Aorta (tissue), 5 donors: ENCODE measurements around the gene CHAF1B. TPM values are rescaled to one million over a fixed set of nuclear protein-coding genes. Genes with fewer than 3 reads are reported as not detected.

Source experiments
- ATAC-seq: fragments of 200-7000 bp; cut with Tn5 transposase; one replicate; pipeline ENCODE4 v1.9.1; 2022; ENCODE audit warnings: moderate library complexity; ENCODE audit not compliant: low FRiP score
- DNase-seq, 2 donors: peaks; one replicate each; pipeline ENCODE4 v3.0.0-alpha.2; 2020
- H3K27ac ChIP-seq, 2 donors: one replicate each; pipeline ENCODE4 v1.5.1; 2013; ENCODE audit warnings: low read length in 2 of 2, mild to moderate bottlenecking in 2 of 2, moderate library complexity in 2 of 2, control low read depth in 1 of 2, inconsistent platforms in 1 of 2, low read depth in 1 of 2
- H3K27me3 ChIP-seq, 2 donors: one replicate each; pipeline ENCODE4 v1.6.1; 2013; ENCODE audit warnings: control low read depth in 1 of 2, low read length in 1 of 2, mild to moderate bottlenecking in 1 of 2, moderate library complexity in 1 of 2; ENCODE audit not compliant: insufficient read depth in 2 of 2, control insufficient read depth in 1 of 2
- H3K36me3 ChIP-seq, 2 donors: one replicate each; pipeline ENCODE4 v1.6.1; 2013; ENCODE audit warnings: control low read depth in 1 of 2, low read length in 1 of 2, mild to moderate bottlenecking in 1 of 2; ENCODE audit not compliant: insufficient read depth in 2 of 2, control insufficient read depth in 1 of 2
- H3K4me1 ChIP-seq, 2 donors: one replicate each; pipeline ENCODE4 v1.6.1; 2013; ENCODE audit warnings: low read length in 2 of 2, control low read depth in 1 of 2, mild to moderate bottlenecking in 1 of 2, moderate library complexity in 1 of 2; ENCODE audit not compliant: insufficient read depth in 2 of 2, control insufficient read depth in 1 of 2
- H3K4me3 ChIP-seq, 2 donors: one replicate each; pipeline ENCODE4 v1.5.1; 2013; ENCODE audit warnings: low read length in 2 of 2, control low read depth in 1 of 2, mild to moderate bottlenecking in 1 of 2
- H3K9me3 ChIP-seq: one replicate; pipeline ENCODE4 v1.6.1; 2013; ENCODE audit warnings: mild to moderate bottlenecking, low read length; ENCODE audit not compliant: control insufficient read depth
- WGBS, 2 donors: extraction: QIAGEN DNeasy Blood & Tissue Kit; methylation state at CpG; one replicate each; pipeline ENCODE4 v1.1.7; 2013; 5-methylcytosine and 5-hydroxymethylcytosine counted together
- intact Hi-C, 2 donors: fragments of 100-400 bp; cut with DNase I; formaldehyde crosslinking; loops; one replicate each; pipeline versions ENCODE4 v1.14.2 to v1.15.0; 2022
- polyA plus RNA-seq, 2 donors: library from polyadenylated mRNA; stranded (reverse); fragments of 200-250 nt; gene quantifications; one replicate each; pipeline ENCODE4 v1.2.3, GENCODE V29; 2013
- total RNA-seq, 2 donors: library from RNA; stranded (reverse); fragmentation: NEBNext Ultra II Directional; extraction: Animal tissue kit (Norgen Biotek cat#: 25700); gene quantifications; one replicate each; pipeline ENCODE4 v1.2.1, GENCODE V29; 2021
- donor health status: healthy with polysubstance abuse.
- donor health status: Bipolar disorder and iron deficiency.
- donor health status: DM: no; HTN: no; CAD: no.
- donor health status: DM: no; HTN: no; CAD: no.
- donor health status: DM: yes; HTN: yes; CAD: no.

The CHAF1B gene
- total and polyA plus RNA-seq, 4 donors: 0.25 to 2.5 (median 1.6) TPM

- DNase-seq (peak in 1 of 2 donors; percentile 39), ATAC-seq (no peak)
- H3K27me3 ChIP-seq: no peaks in the 10 kb centered on the region
- intact Hi-C loops: no loop called here
- no peaks in the 10 kb centered on the region for H3K4me1 ChIP-seq
- no peaks in the 10 kb centered on the region for H3K9me3 ChIP-seq
- H3K36me3 ChIP-seq: no peaks in the 10 kb centered on the region
- 90 to 93% methylated on average over 6 of the region's 6 CpGs for WGBS, 2 donors
- no peak overlapping the region for H3K4me3 ChIP-seq
- no peak overlapping the region for H3K27ac ChIP-seq
Measured at GRCh38 chr21:36415375-36415774, 30.2 kb downstream of the CHAF1B start.

- Histone ChIP-seq H3K27ac (no peak overlapping the region), H3K9me3 (no peaks in the 10 kb centered on the region), H3K4me3 (no peak overlapping the region), H3K27me3 (no peaks in the 10 kb centered on the region), H3K4me1 (no peaks in the 10 kb centered on the region), H3K36me3 (no peaks in the 10 kb centered on the region)
- DNase-seq (peak in 1 of 2 donors; percentile 52), ATAC-seq (no peak)
- intact Hi-C loops: no loop called here
- WGBS, 2 donors: 87% methylated on average over 14 of the region's 14 CpGs
Measured at GRCh38 chr21:36419241-36419640, 34.0 kb downstream of the CHAF1B start.

- Histone ChIP-seq H3K36me3 (no peaks in the 10 kb centered on the region), H3K27ac (no peak overlapping the region), H3K27me3 (no peaks in the 10 kb centered on the region), H3K4me3 (no peak overlapping the region), H3K4me1 (no peaks in the 10 kb centered on the region), H3K9me3 (no peaks in the 10 kb centered on the region)
- DNase-seq: peak; percentile 91
- ATAC-seq: peak; percentile 83
- intact Hi-C loops: loop anchor here (2.0 to 5.0 kb wide), 3 partner anchors 82 to 507 kb away; no protein-coding TSS in a partner anchor
- WGBS, 2 donors: 1 to 3% methylated on average over 8 of the region's 8 CpGs
Measured at GRCh38 chr21:36419996-36420395, 34.8 kb downstream of the CHAF1B start.

- H3K27ac ChIP-seq: no peak overlapping the region
- H3K36me3 ChIP-seq: no peaks in the 10 kb centered on the region
- no peak overlapping the region for H3K4me3 ChIP-seq
- intact Hi-C loops: loop anchor here (2.0 to 5.0 kb wide), 3 partner anchors 82 to 507 kb away; no protein-coding TSS in a partner anchor
- H3K4me1 ChIP-seq: no peaks in the 10 kb centered on the region
- no peaks in the 10 kb centered on the region for H3K27me3 ChIP-seq
- WGBS, 2 donors: 89 to 93% methylated on average over 18 of the region's 18 CpGs
- H3K9me3 ChIP-seq: no peaks in the 10 kb centered on the region
- ATAC-seq: no peak
- peak in 1 of 2 donors; percentile 45 for DNase-seq
Measured at GRCh38 chr21:36420571-36421339, 35.6 kb downstream of the CHAF1B start.

- WGBS, 2 donors: 55 to 57% methylated on average over 28 of the region's 28 CpGs
- Histone ChIP-seq H3K27me3 (no peaks in the 10 kb centered on the region), H3K4me3 (no peak overlapping the region), H3K4me1 (no peaks in the 10 kb centered on the region), H3K36me3 (no peaks in the 10 kb centered on the region), H3K9me3 (no peaks in the 10 kb centered on the region), H3K27ac (no peak overlapping the region)
- DNase-seq (peak; percentile 73 to 75), ATAC-seq (no peak)
- intact Hi-C loops: loop anchor here (5.0 kb wide), 2 partner anchors 80 to 505 kb away; no protein-coding TSS in a partner anchor
Measured at GRCh38 chr21:36422279-36423098, 37.3 kb downstream of the CHAF1B start.

- WGBS, 2 donors: 93 to 94% methylated on average over 12 of the region's 12 CpGs
- DNase-seq (peak in 1 of 2 donors; percentile 26), ATAC-seq (no peak)
Measured at GRCh38 chr21:36423771-36424433, 38.7 kb downstream of the CHAF1B start.

GRCh38 chr21:36424592-36424991, 39.4 kb downstream of the CHAF1B start:
- H3K36me3 ChIP-seq: no peaks in the 10 kb centered on the region
- H3K27me3 ChIP-seq: no peaks in the 10 kb centered on the region
- H3K27ac ChIP-seq: no peak overlapping the region
- intact Hi-C loops: loop anchor here (5.0 kb wide), 2 partner anchors 78 to 503 kb away; no protein-coding TSS in a partner anchor
- ATAC-seq (no peak), DNase-seq (peak in 1 of 2 donors; percentile 63)
- no peaks in the 10 kb centered on the region for H3K9me3 ChIP-seq
- no peak overlapping the region for H3K4me3 ChIP-seq
- no peaks in the 10 kb centered on the region for H3K4me1 ChIP-seq
- WGBS, 2 donors: 89 to 94% methylated on average over 8 of the region's 8 CpGs

More at GRCh38 chr21:36423771-36424433, 38.7 kb downstream of the CHAF1B start:
- H3K27ac ChIP-seq: no peak overlapping the region
- no peaks in the 10 kb centered on the region for H3K9me3 ChIP-seq
- intact Hi-C loops: loop anchor here (5.0 kb wide), 2 partner anchors 78 to 503 kb away; no protein-coding TSS in a partner anchor
- no peak overlapping the region for H3K4me3 ChIP-seq
- no peaks in the 10 kb centered on the region for H3K4me1 ChIP-seq
- no peaks in the 10 kb centered on the region for H3K36me3 ChIP-seq
- no peaks in the 10 kb centered on the region for H3K27me3 ChIP-seq

- no peaks in the 10 kb centered on the region for H3K36me3 ChIP-seq
- intact Hi-C loops: no loop called here
- no peaks in the 10 kb centered on the region for H3K4me1 ChIP-seq
- no peak for ATAC-seq
- H3K9me3 ChIP-seq: no peaks in the 10 kb centered on the region
- WGBS, 2 donors: 77 to 80% methylated on average over 9 of the region's 9 CpGs
- H3K27me3 ChIP-seq: no peaks in the 10 kb centered on the region
- no peak overlapping the region for H3K27ac ChIP-seq
- no peak overlapping the region for H3K4me3 ChIP-seq
- DNase-seq: peak in 1 of 2 donors; percentile 60
Measured at GRCh38 chr21:36425286-36425685, 40.1 kb downstream of the CHAF1B start.
